ENCODE data around the gene CDC42BPB. TPM values are rescaled to one million over a fixed set of nuclear protein-coding genes. Genes with fewer than 3 reads are reported as not detected.

The CDC42BPB gene
- total and polyA plus RNA-seq, 12 donors, result 29.6 to 83.6 (median 69.3) TPM

GRCh38 chr14:103073876-103074728, 16.8 kb upstream of the CDC42BPB start:
- TF ChIP-seq, protein P1, sequence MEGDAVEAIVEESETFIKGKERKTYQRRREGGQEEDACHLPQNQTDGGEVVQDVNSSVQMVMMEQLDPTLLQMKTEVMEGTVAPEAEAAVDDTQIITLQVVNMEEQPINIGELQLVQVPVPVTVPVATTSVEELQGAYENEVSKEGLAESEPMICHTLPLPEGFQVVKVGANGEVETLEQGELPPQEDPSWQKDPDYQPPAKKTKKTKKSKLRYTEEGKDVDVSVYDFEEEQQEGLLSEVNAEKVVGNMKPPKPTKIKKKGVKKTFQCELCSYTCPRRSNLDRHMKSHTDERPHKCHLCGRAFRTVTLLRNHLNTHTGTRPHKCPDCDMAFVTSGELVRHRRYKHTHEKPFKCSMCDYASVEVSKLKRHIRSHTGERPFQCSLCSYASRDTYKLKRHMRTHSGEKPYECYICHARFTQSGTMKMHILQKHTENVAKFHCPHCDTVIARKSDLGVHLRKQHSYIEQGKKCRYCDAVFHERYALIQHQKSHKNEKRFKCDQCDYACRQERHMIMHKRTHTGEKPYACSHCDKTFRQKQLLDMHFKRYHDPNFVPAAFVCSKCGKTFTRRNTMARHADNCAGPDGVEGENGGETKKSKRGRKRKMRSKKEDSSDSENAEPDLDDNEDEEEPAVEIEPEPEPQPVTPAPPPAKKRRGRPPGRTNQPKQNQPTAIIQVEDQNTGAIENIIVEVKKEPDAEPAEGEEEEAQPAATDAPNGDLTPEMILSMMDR (IDR thresholded peaks at IDR 0.05), result no peak
- no peaks in the 10 kb centered on the region for H3K36me3 ChIP-seq
- peaks cover 0 to 12% (median 0%) of the 10 kb centered on the region in 7 donors for H3K27me3 ChIP-seq
- peak in 6 of 8 donors; percentile 5 to 31 (median 20) for ATAC-seq
- intact Hi-C loops (cut with DNase I), result loop anchor here in 4 of 10 donors (2.0 to 10.0 kb wide), 3 partner anchors 17 to 221 kb away; partner anchors contain the start of gene CDC42BPB (in 1 of the 4)
- peak overlapping the region; percentile 20 to 96 (median 80) for H3K27ac ChIP-seq
- H3K4me1 ChIP-seq, result peaks cover 3 to 44% (median 30%) of the 10 kb centered on the region in 9 donors
- no peaks in the 10 kb centered on the region for H3K9me3 ChIP-seq
- H3K4me3 ChIP-seq, result no peak overlapping the region
- DNase-seq, result no peak
- WGBS, 2 donors, result 60 to 64% methylated on average over 21 of the region's 21 CpGs

DNA sequence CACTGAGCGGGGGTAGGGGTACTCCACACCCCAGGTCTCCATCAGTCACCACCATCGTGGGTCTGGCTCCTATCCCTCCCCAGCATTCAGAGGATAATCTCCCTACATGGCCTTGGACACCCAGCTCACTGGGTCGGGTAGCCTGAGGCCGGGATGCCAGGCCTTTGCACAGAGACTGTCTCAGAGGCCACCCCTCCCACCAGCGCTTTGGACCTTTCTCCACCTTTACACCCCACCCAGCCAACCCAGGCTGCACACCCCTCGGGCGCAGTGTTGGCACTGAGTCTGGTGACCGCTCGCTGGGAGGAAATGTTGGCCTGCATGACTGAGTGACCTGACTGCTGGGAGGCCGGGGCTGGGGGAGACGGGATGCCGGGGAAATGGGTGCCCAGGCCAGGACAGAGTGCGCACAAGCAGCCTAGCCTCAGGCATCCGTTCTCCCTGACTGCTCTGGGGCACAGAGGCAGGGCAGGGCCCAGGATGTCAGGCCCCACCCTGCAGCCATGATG, 16.1 kb upstream of the CDC42BPB start:
- intact Hi-C loops (cut with DNase I), result loop anchor here in 2 of 10 donors (10.0 kb wide), 1 partner anchor 221 kb away; no protein-coding TSS in a partner anchor
- DNase-seq (no peak), ATAC-seq (no peak)
- Histone ChIP-seq H3K36me3 (no peaks in the 10 kb centered on the region), H3K27me3 (peaks cover 0 to 8% (median 0%) of the 10 kb centered on the region in 7 donors), H3K4me1 (peaks cover 3 to 44% (median 30%) of the 10 kb centered on the region in 9 donors), H3K4me3 (no peak overlapping the region), H3K9me3 (no peaks in the 10 kb centered on the region), H3K27ac (peak overlapping the region in 4 of 10 donors; percentile 83 to 96 (median 90))
- TF ChIP-seq, protein P1 (IDR thresholded peaks at IDR 0.05), result no peak
- WGBS, 2 donors, result 79 to 86% methylated on average over 14 of the region's 14 CpGs

DNA sequence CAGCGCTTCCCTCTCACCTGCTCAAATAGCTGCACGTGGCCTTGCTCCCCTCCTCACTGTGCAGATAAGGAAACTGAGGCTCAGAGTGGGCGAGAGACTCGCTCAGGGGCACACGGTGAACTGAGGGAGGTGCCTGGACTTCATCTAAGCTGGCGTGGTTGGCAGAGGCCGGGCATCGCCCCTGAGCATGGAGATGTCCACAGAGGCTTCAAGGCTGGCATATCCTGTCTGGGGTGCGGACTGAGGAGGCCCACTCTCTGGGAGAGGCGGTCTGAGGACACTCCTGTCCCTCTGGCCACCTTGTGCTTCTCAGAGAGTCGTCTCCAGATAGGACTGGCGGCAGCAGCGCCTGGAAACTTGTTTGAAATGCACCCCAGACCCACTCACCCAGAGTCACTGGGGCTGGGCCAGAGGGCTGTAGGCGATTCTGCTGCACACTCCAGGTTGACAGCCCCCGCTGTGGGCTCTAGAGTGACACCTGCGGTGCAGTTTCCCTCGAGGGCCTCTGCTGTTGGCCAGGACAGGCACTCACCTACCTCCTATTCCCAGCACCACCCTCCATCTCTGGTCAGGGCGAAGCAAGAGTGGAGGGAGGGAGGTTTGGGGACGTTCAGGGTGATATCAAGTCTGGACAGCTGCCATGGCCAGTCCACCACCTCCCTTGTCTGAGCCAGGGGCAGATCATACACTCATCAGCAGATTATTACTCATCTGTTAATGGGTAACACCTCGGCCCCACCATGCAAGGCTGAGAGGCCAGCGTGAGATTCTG, 15.4 kb upstream of the CDC42BPB start:
- no peaks in the 10 kb centered on the region for H3K36me3 ChIP-seq
- WGBS, 2 donors, result 78 to 82% methylated on average over 21 of the region's 21 CpGs
- H3K9me3 ChIP-seq, result no peaks in the 10 kb centered on the region
- no peak overlapping the region for H3K4me3 ChIP-seq
- peaks cover 0 to 8% (median 0%) of the 10 kb centered on the region in 7 donors for H3K27me3 ChIP-seq
- H3K4me1 ChIP-seq, result peaks cover 3 to 44% (median 30%) of the 10 kb centered on the region in 9 donors
- intact Hi-C loops (cut with DNase I), result loop anchor here in 2 of 10 donors (10.0 kb wide), 1 partner anchor 222 kb away; no protein-coding TSS in a partner anchor
- no peak for ATAC-seq
- no peak overlapping the region for H3K27ac ChIP-seq
- TF ChIP-seq, protein P1 (IDR thresholded peaks at IDR 0.05), result no peak
- DNase-seq, result no peak
